WERI-Rb-1 (cell line): ENCODE results near the gene SULT1B1.

ENCODE experiments used
- DNase-seq: peaks from one replicate; pipeline ENCODE4 v3.0.0-alpha.2; 2020
- H3K27ac ChIP-seq: fragments of 250-450 bp; sonication (Bioruptor Pico); 2 replicates; pipeline ENCODE4 v1.5.1; 2020; ENCODE audit warnings: mild to moderate bottlenecking, moderate library complexity
- H3K27me3 ChIP-seq: fragments of 250-450 bp; sonication (Bioruptor Pico); 2 replicates; pipeline ENCODE4 v1.5.1; 2021; ENCODE audit warnings: mild to moderate bottlenecking, low read depth, moderate library complexity; ENCODE audit not compliant: insufficient read depth, severe bottlenecking
- H3K36me3 ChIP-seq: fragments of 250-450 bp; sonication (Bioruptor Pico); 2 replicates; pipeline ENCODE4 v1.5.1; 2020; ENCODE audit warnings: mild to moderate bottlenecking, moderate library complexity
- H3K4me3 ChIP-seq: 2 replicates; pipeline ENCODE4 v1.5.1; 2011; ENCODE audit warnings: low read depth, mild to moderate bottlenecking, control low read depth, low read length
- H3K9me3 ChIP-seq: fragments of 250-450 bp; sonication (Bioruptor Pico); 2 replicates; pipeline ENCODE4 v1.5.1; 2021; ENCODE audit warnings: mild to moderate bottlenecking, moderate library complexity; ENCODE audit not compliant: severe bottlenecking
- TF ChIP-seq, protein P1 (sequence below): IDR thresholded peaks from 2 replicates; pipeline ENCODE4 v1.5.1; 2011; ENCODE audit warnings: low read depth, mild to moderate bottlenecking, control low read depth, inconsistent platforms, low read length

The SULT1B1 gene

DNA sequence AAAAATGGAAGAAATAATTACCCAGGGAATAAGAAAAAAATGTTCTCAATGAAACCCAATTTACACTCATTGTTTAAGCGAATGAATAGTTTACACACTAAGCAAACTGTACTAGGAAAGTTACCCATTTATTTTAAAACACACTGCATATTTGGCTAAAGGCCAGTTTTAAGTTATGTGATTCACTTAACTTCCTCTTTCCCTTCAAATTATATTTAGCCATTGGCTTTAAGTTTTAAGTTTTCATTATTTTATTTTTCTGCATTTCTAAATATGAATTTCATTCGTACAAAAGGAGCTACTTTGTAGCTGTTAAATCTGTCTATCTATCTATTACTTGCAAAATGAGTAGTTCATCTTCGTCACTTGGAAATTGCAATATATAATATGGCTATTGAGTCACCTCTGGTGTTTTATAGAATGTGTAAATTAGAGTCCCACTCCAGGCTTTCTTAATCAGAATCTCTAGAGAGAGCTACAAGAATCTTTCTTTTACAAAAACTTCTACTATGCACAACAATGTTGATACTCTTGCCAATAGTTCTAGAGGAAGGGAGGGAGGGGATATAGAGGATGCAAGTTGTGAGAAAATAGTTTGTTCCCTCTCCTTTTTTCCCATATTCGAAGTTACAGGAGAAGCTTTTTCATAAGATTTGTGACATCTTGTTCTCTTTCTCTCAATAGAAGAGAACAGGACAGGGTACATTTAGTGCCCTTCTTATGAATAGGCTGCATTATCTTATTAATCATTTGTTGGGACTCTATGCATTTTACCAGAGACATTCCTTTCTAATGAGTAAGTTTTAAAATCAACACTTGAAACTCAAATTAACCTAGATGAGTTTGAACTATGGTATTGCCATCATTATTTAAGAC lies 41.8 kb downstream of the SULT1B1 start:
- Histone ChIP-seq H3K36me3 (no peaks in the 10 kb centered on the region), H3K4me3 (no peak overlapping the region), H3K27ac (no peak overlapping the region), H3K9me3 (no peaks in the 10 kb centered on the region), H3K27me3 (no peaks in the 10 kb centered on the region)
- DNase-seq: no peak
- TF ChIP-seq, protein P1, sequence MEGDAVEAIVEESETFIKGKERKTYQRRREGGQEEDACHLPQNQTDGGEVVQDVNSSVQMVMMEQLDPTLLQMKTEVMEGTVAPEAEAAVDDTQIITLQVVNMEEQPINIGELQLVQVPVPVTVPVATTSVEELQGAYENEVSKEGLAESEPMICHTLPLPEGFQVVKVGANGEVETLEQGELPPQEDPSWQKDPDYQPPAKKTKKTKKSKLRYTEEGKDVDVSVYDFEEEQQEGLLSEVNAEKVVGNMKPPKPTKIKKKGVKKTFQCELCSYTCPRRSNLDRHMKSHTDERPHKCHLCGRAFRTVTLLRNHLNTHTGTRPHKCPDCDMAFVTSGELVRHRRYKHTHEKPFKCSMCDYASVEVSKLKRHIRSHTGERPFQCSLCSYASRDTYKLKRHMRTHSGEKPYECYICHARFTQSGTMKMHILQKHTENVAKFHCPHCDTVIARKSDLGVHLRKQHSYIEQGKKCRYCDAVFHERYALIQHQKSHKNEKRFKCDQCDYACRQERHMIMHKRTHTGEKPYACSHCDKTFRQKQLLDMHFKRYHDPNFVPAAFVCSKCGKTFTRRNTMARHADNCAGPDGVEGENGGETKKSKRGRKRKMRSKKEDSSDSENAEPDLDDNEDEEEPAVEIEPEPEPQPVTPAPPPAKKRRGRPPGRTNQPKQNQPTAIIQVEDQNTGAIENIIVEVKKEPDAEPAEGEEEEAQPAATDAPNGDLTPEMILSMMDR: no peak

DNA sequence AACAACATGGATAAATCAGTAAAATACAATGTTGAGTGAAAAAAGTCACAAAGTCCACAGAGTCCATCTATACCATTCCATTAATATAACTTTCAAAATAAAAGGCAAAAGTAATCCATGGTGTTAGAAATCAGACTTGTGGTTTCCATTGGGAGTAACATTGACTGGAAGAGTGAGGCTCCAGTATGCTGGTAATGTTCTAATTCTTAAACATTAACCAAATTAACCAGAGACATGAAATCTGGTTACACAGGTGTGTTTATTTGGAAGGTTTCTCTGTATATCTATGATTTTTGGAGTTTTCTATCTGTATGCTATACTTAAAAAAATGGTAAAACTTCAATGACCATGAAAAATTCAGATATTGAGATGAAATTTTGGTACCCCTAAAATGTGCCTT lies 42.6 kb downstream of the SULT1B1 start:
- DNase-seq: no peak
- no peak overlapping the region for H3K4me3 ChIP-seq
- no peaks in the 10 kb centered on the region for H3K9me3 ChIP-seq
- no peak overlapping the region for H3K27ac ChIP-seq
- H3K36me3 ChIP-seq: no peaks in the 10 kb centered on the region
- no peaks in the 10 kb centered on the region for H3K27me3 ChIP-seq
- TF ChIP-seq, protein P1: no peak

DNA sequence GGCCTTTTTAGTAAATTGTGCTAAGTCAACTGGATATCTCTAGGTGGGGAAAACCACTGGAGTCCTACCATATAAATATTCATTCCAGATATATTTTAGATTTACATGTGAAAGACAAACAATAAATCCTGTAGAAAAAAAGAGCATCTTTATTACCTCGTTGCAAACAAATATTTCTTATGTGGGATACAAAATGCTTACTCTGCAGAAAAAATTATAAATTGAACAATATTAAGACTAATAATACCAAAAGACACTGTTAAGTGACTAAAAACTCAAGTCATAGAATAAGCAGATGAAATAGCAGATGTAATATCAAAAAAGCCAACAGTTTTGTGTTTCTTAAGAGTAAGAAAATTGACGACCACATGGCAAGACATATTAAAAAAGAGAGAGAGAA lies 43.8 kb downstream of the SULT1B1 start:
- Histone ChIP-seq H3K27ac (no peak overlapping the region), H3K4me3 (no peak overlapping the region), H3K9me3 (no peaks in the 10 kb centered on the region), H3K27me3 (no peaks in the 10 kb centered on the region), H3K36me3 (no peaks in the 10 kb centered on the region)
- TF ChIP-seq, protein P1: no peak
- DNase-seq: no peak

DNA sequence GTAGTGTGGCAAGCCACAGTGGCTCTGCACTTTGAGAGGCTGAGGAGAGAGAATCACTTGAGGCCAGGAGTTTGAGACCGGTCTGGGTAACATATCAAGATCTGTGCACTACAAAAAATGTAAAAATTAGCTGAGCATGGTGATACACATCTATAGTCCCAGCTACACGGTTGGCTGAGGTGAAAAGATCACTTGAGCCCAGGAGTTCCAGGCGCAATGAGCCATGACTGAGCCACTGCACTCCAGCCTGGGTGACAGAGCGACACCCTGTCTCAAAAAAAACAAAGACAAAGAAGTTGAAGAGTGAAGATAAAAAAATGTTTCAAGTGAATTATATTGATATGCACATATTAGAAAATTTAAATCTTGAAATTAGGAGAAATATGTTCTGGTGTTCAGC lies 46.3 kb downstream of the SULT1B1 start:
- no peaks in the 10 kb centered on the region for H3K36me3 ChIP-seq
- H3K9me3 ChIP-seq: no peaks in the 10 kb centered on the region
- TF ChIP-seq, protein P1: no peak
- no peak overlapping the region for H3K4me3 ChIP-seq
- no peaks in the 10 kb centered on the region for H3K27me3 ChIP-seq
- no peak for DNase-seq
- H3K27ac ChIP-seq: no peak overlapping the region

DNA sequence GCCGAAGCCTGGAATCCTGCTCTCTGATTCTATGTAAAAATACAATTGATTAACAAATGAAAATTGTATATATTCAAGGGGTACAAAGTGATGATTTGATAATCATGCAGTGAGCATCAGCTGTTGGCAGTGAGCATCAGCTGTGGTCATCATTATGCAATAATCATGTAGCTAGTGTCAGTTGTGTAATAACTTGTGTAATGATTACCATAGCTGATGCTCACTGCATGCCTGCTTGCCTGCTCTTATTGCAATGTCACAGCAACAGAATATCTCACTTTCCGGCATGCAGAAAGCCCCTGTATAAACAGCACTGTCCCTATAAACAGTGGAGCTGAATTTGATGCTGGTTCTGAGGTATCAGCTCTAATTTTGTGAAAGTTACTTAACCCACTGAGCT lies 46.8 kb downstream of the SULT1B1 start:
- TF ChIP-seq, protein P1: no peak
- no peak for DNase-seq
- H3K27ac ChIP-seq: no peak overlapping the region
- H3K36me3 ChIP-seq: no peaks in the 10 kb centered on the region
- no peaks in the 10 kb centered on the region for H3K9me3 ChIP-seq
- no peaks in the 10 kb centered on the region for H3K27me3 ChIP-seq
- H3K4me3 ChIP-seq: no peak overlapping the region

DNA sequence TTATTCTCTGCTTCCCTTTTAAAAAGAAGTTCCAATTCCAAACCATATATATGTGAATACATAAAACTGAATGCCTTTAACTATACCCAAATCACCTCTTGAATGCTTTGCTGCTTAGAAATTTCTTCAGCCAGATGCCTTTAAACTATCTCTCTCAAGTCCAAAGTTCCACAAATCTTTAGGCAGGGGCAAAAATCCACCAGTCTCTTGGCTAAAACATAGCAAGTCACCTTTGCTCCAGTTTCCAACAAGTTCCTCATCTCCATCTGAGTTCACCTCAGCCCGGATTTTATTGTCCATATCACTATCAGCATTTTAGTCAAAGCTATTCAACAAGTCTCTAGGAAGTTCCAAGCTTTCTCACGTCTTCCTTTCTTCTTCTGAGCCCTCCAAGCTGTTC lies 49.8 kb downstream of the SULT1B1 start:
- no peak for DNase-seq
- Histone ChIP-seq H3K27ac (no peak overlapping the region), H3K4me3 (no peak overlapping the region), H3K36me3 (no peaks in the 10 kb centered on the region), H3K9me3 (no peaks in the 10 kb centered on the region), H3K27me3 (no peaks in the 10 kb centered on the region)
- TF ChIP-seq, protein P1: no peak
